OCI-LY7 (cell line): Measurements from ENCODE around the gene YIF1B.

Experiments
- EZH2phosphoT487 ChIP-seq: fragments of 200-600 bp; sonication (generic); IDR thresholded peaks from 2 replicates; pipeline ENCODE4 v1.6.1; 2018; ENCODE audit warnings: low read depth, borderline replicate concordance, mild to moderate bottlenecking, mixed run types, antibody characterized with exemption, low read length, moderate library complexity, mixed read lengths
- TF ChIP-seq, protein P1 (sequence below): fragments of 200-600 bp; sonication (generic); conservative IDR thresholded peaks from 2 replicates; pipeline ENCODE4 v1.5.1; 2014; ENCODE audit warnings: mild to moderate bottlenecking, antibody characterized with exemption, low read length, moderate library complexity, mixed read lengths

DNA sequence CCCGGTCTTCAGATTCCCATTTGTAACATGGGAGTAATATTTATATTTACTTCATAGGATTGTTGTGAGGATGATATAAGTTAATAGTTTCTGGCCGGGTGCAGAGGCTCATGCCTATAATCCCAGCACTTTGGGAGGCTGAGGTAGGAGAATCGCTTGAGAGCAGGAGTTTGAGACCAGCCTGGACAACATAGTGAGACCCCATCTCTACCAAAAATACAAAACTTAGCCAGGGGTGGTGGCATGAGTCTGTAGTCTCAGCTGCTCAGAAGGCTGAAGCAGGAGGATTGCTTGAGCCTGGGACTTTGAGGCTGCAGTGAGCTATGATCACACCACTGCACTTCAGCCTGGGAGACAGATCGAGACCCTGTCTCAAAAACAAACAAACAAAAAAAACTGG lies 31.1 kb upstream of the YIF1B start:
- TF ChIP-seq, protein P1, sequence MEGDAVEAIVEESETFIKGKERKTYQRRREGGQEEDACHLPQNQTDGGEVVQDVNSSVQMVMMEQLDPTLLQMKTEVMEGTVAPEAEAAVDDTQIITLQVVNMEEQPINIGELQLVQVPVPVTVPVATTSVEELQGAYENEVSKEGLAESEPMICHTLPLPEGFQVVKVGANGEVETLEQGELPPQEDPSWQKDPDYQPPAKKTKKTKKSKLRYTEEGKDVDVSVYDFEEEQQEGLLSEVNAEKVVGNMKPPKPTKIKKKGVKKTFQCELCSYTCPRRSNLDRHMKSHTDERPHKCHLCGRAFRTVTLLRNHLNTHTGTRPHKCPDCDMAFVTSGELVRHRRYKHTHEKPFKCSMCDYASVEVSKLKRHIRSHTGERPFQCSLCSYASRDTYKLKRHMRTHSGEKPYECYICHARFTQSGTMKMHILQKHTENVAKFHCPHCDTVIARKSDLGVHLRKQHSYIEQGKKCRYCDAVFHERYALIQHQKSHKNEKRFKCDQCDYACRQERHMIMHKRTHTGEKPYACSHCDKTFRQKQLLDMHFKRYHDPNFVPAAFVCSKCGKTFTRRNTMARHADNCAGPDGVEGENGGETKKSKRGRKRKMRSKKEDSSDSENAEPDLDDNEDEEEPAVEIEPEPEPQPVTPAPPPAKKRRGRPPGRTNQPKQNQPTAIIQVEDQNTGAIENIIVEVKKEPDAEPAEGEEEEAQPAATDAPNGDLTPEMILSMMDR, result no peak
- TF ChIP-seq EZH2phosphoT487, result no peak
